H1 (cell line): Measurements from ENCODE around the gene TNIK. TPM values are rescaled to one million over a fixed set of nuclear protein-coding genes. Genes with fewer than 3 reads are reported as not detected.

Experiments
- CTCF ChIA-PET: fragments of 300-600 bp; sonication (Branson Sonifier 250); formaldehyde crosslinking; loops from one replicate; lab custom pipeline; 2021; ENCODE audit not compliant: partially characterized antibody; lab: Charles Lee
- POLR2A ChIA-PET: fragments of 300-600 bp; sonication (Branson Sonifier 250); formaldehyde crosslinking; loops from one replicate; lab custom pipeline; 2021; ENCODE audit warnings: inconsistent platforms; ENCODE audit not compliant: partially characterized antibody; lab: Charles Lee
- DNase-seq, 2 experiments: peaks; one replicate each; pipeline versions ENCODE4 v3.0.0 to v3.0.0-alpha.2; 2010 to 2022; ENCODE audit warnings: low spot score in 2 of 2, low read depth in 1 of 2, mixed read lengths in 1 of 2
- FAIRE-seq: peaks from 2 replicates; lab custom pipeline; 2011; peaks lifted over from hg19 to GRCh38; lab: Jason Lieb, UNC
- H2AFZ ChIP-seq: 2 replicates; pipeline ENCODE4 v1.8.1; 2012; ENCODE audit warnings: low read length, inconsistent platforms
- H2AK5ac ChIP-seq: 2 replicates; pipeline ENCODE4 v1.6.1; 2013; ENCODE audit warnings: low read depth, low read length
- H2BK120ac ChIP-seq: replicated peaks from 2 replicates; pipeline ENCODE3; 2013; ENCODE audit warnings: low read depth, low read length, inconsistent platforms
- H2BK12ac ChIP-seq: 2 replicates; pipeline ENCODE4 v1.6.1; 2013; ENCODE audit warnings: low read depth, low read length
- H2BK15ac ChIP-seq: 2 replicates; pipeline ENCODE4 v1.6.1; 2013; ENCODE audit warnings: low read length
- H2BK20ac ChIP-seq: 2 replicates; pipeline ENCODE4 v1.6.1; 2013; ENCODE audit warnings: low read length
- H2BK5ac ChIP-seq: 2 replicates; pipeline ENCODE4 v1.6.1; 2013; ENCODE audit warnings: low read depth, low read length
- H3K14ac ChIP-seq: 2 replicates; pipeline ENCODE4 v1.6.1; 2013; ENCODE audit warnings: inconsistent platforms; ENCODE audit not compliant: insufficient read length
- H3K18ac ChIP-seq: 2 replicates; pipeline ENCODE4 v1.6.1; 2013; ENCODE audit warnings: low read length; ENCODE audit errors: extremely low read depth
- H3K23ac ChIP-seq: 2 replicates; pipeline ENCODE4 v1.6.1; 2013; ENCODE audit warnings: inconsistent platforms; ENCODE audit not compliant: insufficient read length
- H3K23me2 ChIP-seq: 2 replicates; pipeline ENCODE4 v1.6.1; 2013; ENCODE audit warnings: low read depth, low read length
- H3K27ac ChIP-seq: 2 replicates; pipeline ENCODE4 v1.6.1; 2011; ENCODE audit warnings: low read depth, low read length, inconsistent platforms
- H3K27me3 ChIP-seq, 4 experiments: replicated peaks in 1 of 4; 1 replicate in 1 of 4; 2 replicates in 3 of 4; pipeline versions ENCODE4 v1.6.1 to v1.8.1; 2011 to 2013; ENCODE audit warnings: low read length in 3 of 4, mild to moderate bottlenecking in 3 of 4, inconsistent platforms in 2 of 4, mixed read lengths in 2 of 4, moderate library complexity in 1 of 4; ENCODE audit not compliant: control insufficient read depth in 3 of 4, insufficient read depth in 3 of 4; ENCODE audit errors: extremely low read depth in 1 of 4
- H3K36me3 ChIP-seq, 4 experiments: 2 replicates each; pipeline versions ENCODE4 v1.6.1 to v1.8.1; 2011 to 2013; ENCODE audit warnings: mild to moderate bottlenecking in 4 of 4, low read length in 3 of 4, moderate library complexity in 2 of 4, control low read depth in 1 of 4, inconsistent platforms in 1 of 4; ENCODE audit not compliant: insufficient read depth in 4 of 4, control insufficient read depth in 2 of 4
- H3K4ac ChIP-seq: replicated peaks from 2 replicates; pipeline ENCODE3; 2013; ENCODE audit warnings: low read length, low read depth, mixed read lengths, inconsistent platforms; ENCODE audit not compliant: insufficient read length
- H3K4me1 ChIP-seq, 4 experiments: replicated peaks in 1 of 4; 1 replicate in 1 of 4; 2 replicates in 3 of 4; pipeline versions ENCODE4 v1.6.1 to v1.8.1; 2011 to 2013; ENCODE audit warnings: low read length in 3 of 4, inconsistent platforms in 2 of 4, mixed read lengths in 1 of 4; ENCODE audit not compliant: insufficient read depth in 4 of 4, control insufficient read depth in 3 of 4
- H3K4me2 ChIP-seq, 2 experiments: 2 replicates each; pipeline versions ENCODE4 v1.6.1 to v1.8.1; 2011 to 2013; ENCODE audit warnings: low read depth in 2 of 2, low read length in 2 of 2, control low read depth in 1 of 2, inconsistent platforms in 1 of 2, mild to moderate bottlenecking in 1 of 2; ENCODE audit not compliant: insufficient read depth in 1 of 2
- H3K4me3 ChIP-seq, 4 experiments: fragments of 200-600, 300-600 bp in 1 of 4; sonication (generic), shearing (Covaris generic), sonication (Bioruptor Twin) in 1 of 4; 2 replicates each; pipeline versions ENCODE4 v1.5.1 to v1.8.1; 2011 to 2016; ENCODE audit warnings: low read length in 4 of 4, low read depth in 3 of 4, control low read depth in 2 of 4, inconsistent platforms in 2 of 4, mild to moderate bottlenecking in 2 of 4, mixed read lengths in 1 of 4, moderate library complexity in 1 of 4; ENCODE audit not compliant: insufficient read depth in 2 of 4; ENCODE audit errors: extremely low read depth in 1 of 4
- H3K56ac ChIP-seq: replicated peaks from 2 replicates; pipeline ENCODE3; 2013; ENCODE audit warnings: low read depth, mild to moderate bottlenecking, mixed read lengths, low read length, inconsistent platforms; ENCODE audit not compliant: insufficient read length
- H3K79me1 ChIP-seq: 2 replicates; pipeline ENCODE4 v1.6.1; 2013; ENCODE audit warnings: low read depth, low read length, control low read depth
- H3K79me2 ChIP-seq, 2 experiments: 2 replicates each; pipeline versions ENCODE4 v1.6.1 to v1.8.1; 2012 to 2013; ENCODE audit warnings: low read length in 2 of 2, mild to moderate bottlenecking in 2 of 2, inconsistent platforms in 1 of 2; ENCODE audit not compliant: insufficient read depth in 2 of 2, control insufficient read depth in 1 of 2
- H3K9ac ChIP-seq, 4 experiments: replicated peaks in 1 of 4; 1 replicate in 1 of 4; 2 replicates in 3 of 4; pipeline versions ENCODE4 v1.6.1 to v1.8.1; 2011 to 2013; ENCODE audit warnings: low read depth in 3 of 4, low read length in 3 of 4, control low read depth in 2 of 4, mild to moderate bottlenecking in 2 of 4, moderate library complexity in 2 of 4, inconsistent platforms in 1 of 4; ENCODE audit errors: extremely low read depth in 1 of 4
- H3K9me3 ChIP-seq, 2 experiments: 2 replicates each; pipeline versions ENCODE4 v1.6.1 to v1.8.1; 2012 to 2013; ENCODE audit warnings: mild to moderate bottlenecking in 2 of 2, moderate library complexity in 2 of 2, control low read depth in 1 of 2, inconsistent platforms in 1 of 2, low read depth in 1 of 2, low read length in 1 of 2, mixed read lengths in 1 of 2; ENCODE audit not compliant: insufficient read depth in 2 of 2
- H4K20me1 ChIP-seq, 2 experiments: replicated peaks in 1 of 2; 2 replicates each; pipeline versions ENCODE3 to v1.8.1; 2011 to 2013; ENCODE audit warnings: inconsistent platforms in 2 of 2, low read length in 2 of 2, mild to moderate bottlenecking in 1 of 2; ENCODE audit not compliant: insufficient read depth in 2 of 2, control insufficient read depth in 1 of 2
- H4K5ac ChIP-seq: 2 replicates; pipeline ENCODE4 v1.6.1; 2013; ENCODE audit warnings: low read length, low read depth, mixed read lengths, inconsistent platforms; ENCODE audit not compliant: insufficient read length
- H4K8ac ChIP-seq: 2 replicates; pipeline ENCODE4 v1.8.0; 2013; ENCODE audit warnings: mild to moderate bottlenecking, moderate library complexity, low read length, inconsistent platforms; ENCODE audit not compliant: insufficient read depth; ENCODE audit errors: extremely low read depth
- H4K91ac ChIP-seq: replicated peaks from 2 replicates; pipeline ENCODE3; 2013; ENCODE audit warnings: low read length, mixed read lengths, inconsistent platforms; ENCODE audit not compliant: insufficient read length
- BCL11A ChIP-seq, 2 experiments: IDR thresholded peaks; one replicate each; pipeline ENCODE4 v1.6.1; 2011; ENCODE audit warnings: low read depth in 2 of 2, low read length in 2 of 2, mild to moderate bottlenecking in 2 of 2
- EGR1 ChIP-seq: IDR thresholded peaks from 2 replicates; pipeline ENCODE4 v1.6.1; 2011; ENCODE audit warnings: low read depth, low read length, borderline replicate concordance
- JUN ChIP-seq: IDR thresholded peaks from 2 replicates; pipeline ENCODE4 v1.6.1; 2011; ENCODE audit warnings: low read depth, mild to moderate bottlenecking, improper control_type of control experiment, low read length
- MAFK ChIP-seq: IDR thresholded peaks from 2 replicates; pipeline ENCODE4 v1.6.1; 2012; ENCODE audit warnings: low read depth, mild to moderate bottlenecking, improper control_type of control experiment, low read length
- POLR2AphosphoS5 ChIP-seq: IDR thresholded peaks from 2 replicates; pipeline ENCODE4 v1.6.1; 2011; ENCODE audit warnings: low read depth, low read length
- POU5F1 ChIP-seq: IDR thresholded peaks from 2 replicates; pipeline ENCODE4 v1.6.1; 2011; ENCODE audit warnings: low read depth, mild to moderate bottlenecking, low read length, moderate library complexity
- RNF2 ChIP-seq: fragments of 200-900, 300-1000 bp; sonication (generic); IDR thresholded peaks from 2 replicates; pipeline ENCODE4 v1.7.1; 2016; ENCODE audit warnings: borderline replicate concordance, low read depth, mild to moderate bottlenecking, antibody characterized with exemption, low read length; ENCODE audit not compliant: poor library complexity, severe bottlenecking; ENCODE audit errors: missing control alignments
- RXRA ChIP-seq: IDR thresholded peaks from 2 replicates; pipeline ENCODE4 v1.6.1; 2011; ENCODE audit warnings: low read depth, mild to moderate bottlenecking, low read length, moderate library complexity; ENCODE audit not compliant: insufficient read depth
- SIN3A ChIP-seq, 2 experiments: IDR thresholded peaks in 1 of 2; conservative IDR thresholded peaks in 1 of 2; 2 replicates each; pipeline ENCODE4 v1.6.1; 2011 to 2012; ENCODE audit warnings: low read length in 2 of 2, improper control_type of control experiment in 1 of 2, low read depth in 1 of 2, mild to moderate bottlenecking in 1 of 2
- TAF7 ChIP-seq: optimal IDR thresholded peaks from 2 replicates; pipeline ENCODE3; 2011; ENCODE audit warnings: low read depth, mild to moderate bottlenecking, inconsistent platforms, low read length, moderate library complexity, borderline replicate concordance
- YY1 ChIP-seq: IDR thresholded peaks from 2 replicates; pipeline ENCODE4 v1.6.1; 2011; ENCODE audit warnings: low read depth, mild to moderate bottlenecking, low read length
- WGBS, 2 experiments: shearing (Covaris generic) in 1 of 2; methylation state at CpG; one replicate each; pipeline versions ENCODE4 v1.1.6 to v1.1.7; 2013 to 2015; ENCODE audit warnings: low lambda C conversion rate in 2 of 2, mixed read lengths in 2 of 2, inconsistent platforms in 1 of 2, low coverage in 1 of 2, missing lambda C conversion rate in 1 of 2; ENCODE audit not compliant: insufficient replicate concordance in 2 of 2, insufficient coverage in 1 of 2, insufficient read length in 1 of 2; ENCODE audit errors: extremely low coverage in 1 of 2, missing lambda C conversion rate in 1 of 2; 5-methylcytosine and 5-hydroxymethylcytosine counted together
- polyA plus RNA-seq, 7 experiments: library from polyadenylated mRNA; depleted of rRNA in 3 of 7; stranded (reverse) in 5 of 7; unstranded in 2 of 7; fragments of >200 nt in 5 of 7; fragments of 200-250 nt in 2 of 7; gene quantifications; 1 replicate in 5 of 7; 2 replicates in 1 of 7; 4 replicates in 1 of 7; pipeline versions ENCODE4 v1.2.1 to v1.2.3, GENCODE V29; 2011 to 2013; ENCODE audit warnings: missing spikeins in 2 of 7, mixed read lengths in 2 of 7
- total RNA-seq: library from RNA; stranded (reverse); fragmentation: NEBNext Ultra II Directional; extraction: Animal tissue kit (Norgen Biotek cat#: 25700); gene quantifications from 2 replicates; pipeline ENCODE4 v1.2.1, GENCODE V29; 2021
- TF ChIP-seq, protein P1 (sequence below): IDR thresholded peaks from 2 replicates; pipeline ENCODE4 v1.6.1; 2011; ENCODE audit warnings: low read depth, mild to moderate bottlenecking, low read length; ENCODE audit not compliant: insufficient read depth

The TNIK gene
- total and polyA plus RNA-seq, 2 of the 8 experiments (the other 6 are each of a cell fraction or from before 2014, with no cell fraction given): 7.4 to 42.0 TPM

DNA sequence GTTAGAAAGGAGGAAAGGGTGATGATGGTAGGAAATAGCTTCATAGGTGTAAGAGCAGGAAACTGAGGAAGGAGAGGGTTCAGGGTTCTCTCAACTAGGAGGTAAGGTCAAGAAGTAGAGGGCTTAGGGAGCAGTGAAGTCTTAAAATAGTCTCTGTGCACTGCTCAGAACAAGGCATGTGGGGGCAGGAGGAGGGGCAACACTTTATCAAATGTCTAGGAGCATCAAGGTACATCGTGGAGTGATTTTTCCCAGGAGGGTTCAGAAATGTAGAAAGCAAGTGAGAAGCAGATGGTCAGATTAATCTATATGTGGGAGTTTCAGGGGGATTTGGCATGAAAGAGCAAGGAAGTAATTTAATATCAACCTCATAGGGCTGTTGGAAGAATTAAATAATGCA, 58.8 kb downstream of the TNIK start:
- FAIRE-seq: no peak
- TF ChIP-seq, protein P1, sequence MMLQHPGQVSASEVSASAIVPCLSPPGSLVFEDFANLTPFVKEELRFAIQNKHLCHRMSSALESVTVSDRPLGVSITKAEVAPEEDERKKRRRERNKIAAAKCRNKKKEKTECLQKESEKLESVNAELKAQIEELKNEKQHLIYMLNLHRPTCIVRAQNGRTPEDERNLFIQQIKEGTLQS: no peak
- TF ChIP-seq BCL11A (IDR thresholded peaks at IDR 0.05; ENCODE audit: low read depth in 2 of 2, low read length in 2 of 2) (no peak), SIN3A (conservative IDR thresholded peaks at IDR 0.05 in 1 of 2, IDR thresholded peaks at IDR 0.05 in 1 of 2; ENCODE audit: low read depth in 1 of 2, low read length in 2 of 2) (no peak), RXRA (no peak), MAFK (no peak), POU5F1 (no peak), EGR1 (no peak), JUN (no peak), YY1 (no peak), POLR2AphosphoS5 (no peak), RNF2 (no peak), TAF7 (no peak)

More for the DNA sequence above, 58.8 kb downstream of the TNIK start:
- no peak overlapping the region for H3K9ac ChIP-seq
- no peak overlapping the region for H2BK120ac ChIP-seq
- H3K4ac ChIP-seq: no peak overlapping the region
- H2AK5ac ChIP-seq: no peak overlapping the region
- H4K5ac ChIP-seq: no peak overlapping the region
- H3K4me3 ChIP-seq: no peak overlapping the region
- H3K23ac ChIP-seq: no peak overlapping the region
- no peaks in the 10 kb centered on the region for H3K79me1 ChIP-seq
- H4K91ac ChIP-seq: no peak overlapping the region
- H4K8ac ChIP-seq: no peak overlapping the region; the same call in 1 of the 2 replicates
- no peak overlapping the region for H3K4me2 ChIP-seq
- H2BK20ac ChIP-seq: no peak overlapping the region
- no peak overlapping the region for H2AFZ ChIP-seq
- ChIA-PET CTCF (interaction anchor here (1.0 to 2.0 kb wide), 5 partner anchors 8 to 164 kb away, joined by 3 to 7 read pairs (median 4); no protein-coding TSS in a partner anchor), POLR2A (no interaction called here)
- DNase-seq: no peak
- no peaks in the 10 kb centered on the region for H3K23me2 ChIP-seq
- 90% methylated on average over 1 of the region's 1 CpG; no CpG with 5 or more reads in 1 of the 2 experiments for WGBS, 2 experiments
- no peak overlapping the region for H3K56ac ChIP-seq
- H3K18ac ChIP-seq: 0 out of 2 replicates have a peak overlapping the region, but pooled peaks have one; percentile 34
- no peaks in the 10 kb centered on the region for H3K27me3 ChIP-seq
- no peak overlapping the region for H2BK12ac ChIP-seq
- H2BK15ac ChIP-seq: no peak overlapping the region
- peaks cover 0 to 57% of the 10 kb centered on the region in 2 experiments; a peak in 2 of 4 replicates for H3K79me2 ChIP-seq
- H3K9me3 ChIP-seq: no peaks in the 10 kb centered on the region
- no peak overlapping the region for H3K14ac ChIP-seq
- H3K36me3 ChIP-seq: no peaks in the 10 kb centered on the region
- H3K27ac ChIP-seq: no peak overlapping the region
- H4K20me1 ChIP-seq: no peaks in the 10 kb centered on the region
- H3K4me1 ChIP-seq: no peaks in the 10 kb centered on the region
- H2BK5ac ChIP-seq: no peak overlapping the region; the same call in 1 of the 2 replicates
